ENCODE results near the gene IDH3G. TPM values are rescaled to one million over a fixed set of nuclear protein-coding genes. Genes with fewer than 3 reads are reported as not detected.

The IDH3G gene
- total RNA-seq, 1 donor from 2014 or later = 40.3 TPM

- H3K9me3 Mint-ChIP-seq = peaks cover 26% of the 10 kb centered on the region
- Histone ChIP-seq H2AFZ (replicated peaks) (no peak overlapping the region), H3K4me2 (no peak overlapping the region), H3K79me2 (ENCODE audit: low read depth) (peaks cover 4% of the 10 kb centered on the region), H3K4me3 (no peak overlapping the region), H4K20me1 (ENCODE audit: low read depth) (no peaks in the 10 kb centered on the region), H3K27me3 (no peaks in the 10 kb centered on the region), H3K4me1 (no peaks in the 10 kb centered on the region), H3K27ac (no peak overlapping the region), H3F3A (ENCODE audit: low read depth) (no peaks in the 10 kb centered on the region), H3K9ac (no peak overlapping the region), H3K36me3 (no peaks in the 10 kb centered on the region), H3K9me3 (ENCODE audit: low read depth) (no peaks in the 10 kb centered on the region)
- peaks cover 8% of the 10 kb centered on the region for H3K27me3 Mint-ChIP-seq (ENCODE audit: insufficient read depth, low read depth)
- no peaks in the 10 kb centered on the region for H3K4me1 Mint-ChIP-seq
- H3K27ac Mint-ChIP-seq = no peak overlapping the region
- DNase-seq (ENCODE audit: low spot score) = no peak
- TF ChIP-seq EZH2 (IDR thresholded peaks at IDR 0.05) (no peak), EZH2phosphoT487 (IDR thresholded peaks at IDR 0.05) (no peak), CTCF (IDR thresholded peaks at IDR 0.05) (no peak)
- H3K36me3 Mint-ChIP-seq = no peaks in the 10 kb centered on the region
- H3K4me3 Mint-ChIP-seq = no peak overlapping the region
Observed at GRCh38 chrX:153786669-153787068, 7.5 kb downstream of the IDH3G start.

GRCh38 chrX:153784325-153784967 lies 9.7 kb downstream of the IDH3G start:
- no peak for TF ChIP-seq CTCF (IDR thresholded peaks at IDR 0.05)
- no peak for TF ChIP-seq EZH2 (IDR thresholded peaks at IDR 0.05)
- TF ChIP-seq EZH2phosphoT487 (IDR thresholded peaks at IDR 0.05) = no peak
- no peaks in the 10 kb centered on the region for H3K27me3 ChIP-seq
- no peaks in the 10 kb centered on the region for H3K9me3 ChIP-seq (ENCODE audit: low read depth)
- H3K27ac ChIP-seq = no peak overlapping the region
- no peaks in the 10 kb centered on the region for H3F3A ChIP-seq (ENCODE audit: low read depth)
- H3K4me2 ChIP-seq = no peak overlapping the region
- Mint-ChIP-seq H3K4me3 (no peak overlapping the region), H3K36me3 (no peaks in the 10 kb centered on the region), H3K4me1 (peaks cover 8% of the 10 kb centered on the region), H3K27ac (no peak overlapping the region), H3K27me3 (ENCODE audit: insufficient read depth, low read depth) (peaks cover 8% of the 10 kb centered on the region), H3K9me3 (peaks cover 19% of the 10 kb centered on the region)
- no peaks in the 10 kb centered on the region for H3K36me3 ChIP-seq
- no peak overlapping the region for H3K4me3 ChIP-seq
- H3K4me1 ChIP-seq = no peaks in the 10 kb centered on the region
- no peaks in the 10 kb centered on the region for H3K79me2 ChIP-seq (ENCODE audit: low read depth)
- no peak for DNase-seq (ENCODE audit: low spot score)
- H4K20me1 ChIP-seq (ENCODE audit: low read depth) = no peaks in the 10 kb centered on the region
- no peak overlapping the region for H3K9ac ChIP-seq
- H2AFZ ChIP-seq (replicated peaks) = no peak overlapping the region

- H3K9ac ChIP-seq = no peak overlapping the region
- Mint-ChIP-seq H3K27me3 (ENCODE audit: insufficient read depth, low read depth) (peaks cover 8% of the 10 kb centered on the region), H3K9me3 (peaks cover 14% of the 10 kb centered on the region), H3K4me1 (peaks cover 8% of the 10 kb centered on the region), H3K36me3 (no peaks in the 10 kb centered on the region), H3K4me3 (no peak overlapping the region), H3K27ac (no peak overlapping the region)
- no peak for DNase-seq (ENCODE audit: low spot score)
- H3K4me1 ChIP-seq = no peaks in the 10 kb centered on the region
- no peak overlapping the region for H2AFZ ChIP-seq (replicated peaks)
- H3K79me2 ChIP-seq (ENCODE audit: low read depth) = no peaks in the 10 kb centered on the region
- H3K36me3 ChIP-seq = no peaks in the 10 kb centered on the region
- TF ChIP-seq CTCF (IDR thresholded peaks at IDR 0.05) = no peak
- no peak overlapping the region for H3K4me3 ChIP-seq
- no peaks in the 10 kb centered on the region for H3K9me3 ChIP-seq (ENCODE audit: low read depth)
- no peaks in the 10 kb centered on the region for H4K20me1 ChIP-seq (ENCODE audit: low read depth)
- H3K27me3 ChIP-seq = no peaks in the 10 kb centered on the region
- H3K4me2 ChIP-seq = no peak overlapping the region
- H3F3A ChIP-seq (ENCODE audit: low read depth) = no peaks in the 10 kb centered on the region
- no peak overlapping the region for H3K27ac ChIP-seq
Observed at GRCh38 chrX:153783378-153784013, 10.7 kb downstream of the IDH3G start.

Data from neural progenitor cell (in vitro differentiated cells).